SK-N-MC (cell line): ENCODE measurements around the gene VTCN1.

Source experiments
- DNase-seq: peaks from one replicate; pipeline ENCODE4 v3.0.0-alpha.2; 2011; ENCODE audit warnings: low read depth, low spot score
- H3K27ac ChIP-seq: fragments of 200-600 bp; sonication (generic); 2 replicates; pipeline ENCODE4 v1.5.1; 2016; ENCODE audit warnings: mixed run types
- H3K36me3 ChIP-seq: fragments of 200-600 bp; sonication (generic); 2 replicates; pipeline ENCODE4 v1.6.1; 2017; ENCODE audit warnings: antibody characterized with exemption, low read length, mixed read lengths; ENCODE audit not compliant: insufficient read depth
- H3K4me3 ChIP-seq: fragments of 200-600 bp; sonication (generic); 2 replicates; pipeline ENCODE4 v1.5.1; 2016
- H3K9ac ChIP-seq: fragments of 200-600 bp; sonication (generic); 2 replicates; pipeline ENCODE4 v1.8.0; 2017; ENCODE audit warnings: mixed run types, mixed read lengths; ENCODE audit not compliant: insufficient read length
- H3K9me3 ChIP-seq: fragments of 200-600 bp; sonication (generic); 2 replicates; pipeline ENCODE4 v1.6.1; 2017; ENCODE audit warnings: low read depth, mild to moderate bottlenecking, antibody characterized with exemption, low read length, moderate library complexity, mixed read lengths
- EZH2 ChIP-seq: fragments of 200-600 bp; sonication (generic); IDR thresholded peaks from one replicate; pipeline ENCODE4 v1.6.1; 2017; ENCODE audit warnings: antibody characterized with exemption
- FOXP2 ChIP-seq: optimal IDR thresholded peaks from 2 replicates; pipeline ENCODE3; 2011; ENCODE audit warnings: mild to moderate bottlenecking, moderate library complexity; ENCODE audit not compliant: insufficient read depth; ENCODE audit errors: extremely low read length, control extremely low read depth
- POLR2AphosphoS5 ChIP-seq: IDR thresholded peaks from 2 replicates; pipeline ENCODE4 v1.6.1; 2012; ENCODE audit warnings: mild to moderate bottlenecking, low read depth, low read length, borderline replicate concordance

The VTCN1 gene

DNA sequence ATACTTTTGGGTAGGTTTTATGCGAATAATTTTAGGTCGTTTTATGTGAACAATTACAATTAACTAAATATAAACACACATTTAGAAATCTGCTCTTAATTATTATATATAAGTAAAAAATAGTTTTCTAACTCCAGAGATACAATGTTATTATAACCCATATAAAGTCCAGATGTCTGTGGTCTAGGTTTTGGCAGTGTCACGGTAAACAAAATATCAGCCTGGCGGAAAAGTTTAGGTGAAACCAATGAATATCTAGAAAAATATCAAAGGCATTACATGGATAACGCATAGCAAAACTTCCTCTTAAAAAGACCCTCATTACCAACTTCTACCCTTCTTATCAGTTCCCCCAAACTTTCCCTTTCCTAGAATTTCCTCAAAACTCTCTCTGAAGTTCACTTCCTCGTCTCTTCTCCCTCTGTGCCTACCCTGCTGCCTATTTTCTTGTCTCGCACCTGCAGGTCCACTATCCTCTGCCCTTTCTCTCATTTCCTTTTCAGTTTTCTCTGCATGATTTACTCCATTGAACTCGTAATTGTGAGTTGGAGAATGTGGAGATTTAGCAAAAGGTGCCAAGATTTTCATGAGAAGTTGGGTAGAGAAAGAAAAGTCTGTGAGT, 21.8 kb downstream of the VTCN1 start:
- Histone ChIP-seq H3K27ac (no peak overlapping the region), H3K36me3 (no peaks in the 10 kb centered on the region), H3K9me3 (no peaks in the 10 kb centered on the region), H3K9ac (no peak overlapping the region), H3K4me3 (no peak overlapping the region)
- DNase-seq: no peak
- TF ChIP-seq FOXP2: no peak
- TF ChIP-seq POLR2AphosphoS5: no peak
- no peak for TF ChIP-seq EZH2

DNA sequence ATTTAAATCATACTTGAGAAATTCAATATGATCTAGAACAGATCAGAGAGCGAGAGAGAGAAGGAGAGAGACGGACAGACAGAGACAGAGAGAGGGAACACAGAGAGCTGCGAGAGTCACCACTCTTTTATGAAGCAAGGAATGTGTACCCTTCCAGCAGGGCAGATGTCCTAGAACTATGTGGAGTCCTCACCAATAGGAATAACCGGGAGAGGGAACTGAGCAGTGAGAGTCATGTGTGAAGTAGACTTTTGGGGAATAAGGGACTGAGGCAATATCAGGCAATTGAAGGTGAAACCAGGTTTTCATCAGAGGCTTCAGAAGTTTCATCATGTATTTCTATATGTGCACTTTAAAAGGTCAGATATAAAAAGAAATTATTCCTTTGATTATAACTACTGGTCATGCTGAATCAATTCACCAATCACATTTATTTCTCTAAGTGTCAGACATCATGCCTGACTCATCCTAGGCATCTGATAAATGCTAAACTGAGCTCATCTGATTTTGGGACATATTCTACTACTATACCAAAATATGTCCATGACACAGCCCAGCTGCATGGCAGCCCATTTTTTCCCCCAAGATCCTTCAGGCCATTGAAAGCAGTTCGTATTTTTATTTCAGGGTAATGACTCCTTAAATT, 22.4 kb downstream of the VTCN1 start:
- Histone ChIP-seq H3K4me3 (no peak overlapping the region), H3K9me3 (no peaks in the 10 kb centered on the region), H3K27ac (no peak overlapping the region), H3K9ac (no peak overlapping the region), H3K36me3 (no peaks in the 10 kb centered on the region)
- TF ChIP-seq POLR2AphosphoS5: no peak
- no peak for TF ChIP-seq FOXP2
- TF ChIP-seq EZH2: no peak
- DNase-seq: no peak

DNA sequence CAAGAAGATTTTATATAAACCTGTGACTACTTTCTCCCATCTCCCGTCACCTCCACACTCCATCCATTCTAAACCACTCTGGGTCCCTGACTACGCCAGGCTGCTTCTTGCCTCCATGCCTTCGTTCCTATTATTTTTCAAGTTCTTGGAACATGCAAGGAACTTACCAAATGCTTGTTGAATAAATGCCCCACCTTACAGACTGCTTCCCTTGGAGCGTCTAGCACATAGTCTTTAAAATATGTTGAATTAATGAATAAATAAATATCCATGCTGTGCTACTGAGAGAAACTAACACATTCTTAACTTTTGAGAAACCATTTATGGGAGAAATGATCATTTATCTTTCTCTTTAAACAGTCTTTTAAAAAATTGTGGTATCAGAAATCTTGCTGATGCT, 27.6 kb downstream of the VTCN1 start:
- H3K27ac ChIP-seq: no peak overlapping the region
- TF ChIP-seq FOXP2 (no peak), POLR2AphosphoS5 (no peak), EZH2 (no peak)
- DNase-seq: no peak
- no peak overlapping the region for H3K9ac ChIP-seq
- H3K36me3 ChIP-seq: no peaks in the 10 kb centered on the region
- H3K9me3 ChIP-seq: no peaks in the 10 kb centered on the region
- no peak overlapping the region for H3K4me3 ChIP-seq

DNA sequence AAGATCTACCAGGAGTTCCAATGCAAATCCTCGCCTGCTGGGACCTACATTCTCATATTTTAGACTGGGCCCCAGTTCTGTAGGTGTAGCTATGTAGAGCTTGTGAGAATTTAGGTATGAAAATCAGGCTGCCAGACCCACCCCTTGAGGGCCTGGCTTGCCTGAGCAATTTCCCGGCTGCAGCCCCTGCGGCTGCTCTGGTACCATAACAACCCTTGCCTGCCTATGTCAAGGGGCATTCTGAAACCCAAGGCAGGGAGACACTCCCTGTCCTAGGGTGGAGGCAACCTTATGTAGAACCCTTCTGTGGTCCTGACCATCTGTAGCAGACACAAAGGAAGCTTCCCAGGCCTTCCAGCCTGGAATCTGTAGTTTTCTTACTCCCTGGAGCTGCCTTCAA, 28.4 kb downstream of the VTCN1 start:
- DNase-seq: no peak
- Histone ChIP-seq H3K27ac (no peak overlapping the region), H3K4me3 (no peak overlapping the region), H3K36me3 (no peaks in the 10 kb centered on the region), H3K9ac (no peak overlapping the region), H3K9me3 (no peaks in the 10 kb centered on the region)
- no peak for TF ChIP-seq FOXP2
- no peak for TF ChIP-seq POLR2AphosphoS5
- TF ChIP-seq EZH2: no peak

DNA sequence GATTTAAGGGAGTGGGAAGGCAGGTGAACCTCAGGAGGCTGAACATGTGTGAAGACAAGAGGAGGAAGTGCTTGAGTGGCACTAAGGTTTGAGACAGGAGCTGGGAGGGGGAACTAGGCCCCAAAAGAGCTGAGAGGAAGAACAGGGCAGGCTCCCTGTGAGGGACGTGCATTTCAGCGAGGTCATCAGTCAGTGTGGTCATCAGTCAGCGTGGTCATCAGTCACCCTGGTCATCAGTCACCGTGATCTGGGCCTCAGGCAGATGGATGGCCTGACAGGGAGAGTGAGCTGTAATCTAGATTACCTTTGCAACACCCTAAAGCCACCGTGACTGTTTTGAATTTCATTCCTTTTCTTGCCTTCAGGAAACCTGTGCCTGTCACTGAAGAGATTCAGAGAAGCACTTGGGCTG, 29.1 kb downstream of the VTCN1 start:
- H3K9ac ChIP-seq: no peak overlapping the region
- no peak overlapping the region for H3K27ac ChIP-seq
- DNase-seq: no peak
- H3K9me3 ChIP-seq: no peaks in the 10 kb centered on the region
- no peaks in the 10 kb centered on the region for H3K36me3 ChIP-seq
- H3K4me3 ChIP-seq: no peak overlapping the region
- TF ChIP-seq EZH2 (no peak), FOXP2 (no peak), POLR2AphosphoS5 (no peak)

DNA sequence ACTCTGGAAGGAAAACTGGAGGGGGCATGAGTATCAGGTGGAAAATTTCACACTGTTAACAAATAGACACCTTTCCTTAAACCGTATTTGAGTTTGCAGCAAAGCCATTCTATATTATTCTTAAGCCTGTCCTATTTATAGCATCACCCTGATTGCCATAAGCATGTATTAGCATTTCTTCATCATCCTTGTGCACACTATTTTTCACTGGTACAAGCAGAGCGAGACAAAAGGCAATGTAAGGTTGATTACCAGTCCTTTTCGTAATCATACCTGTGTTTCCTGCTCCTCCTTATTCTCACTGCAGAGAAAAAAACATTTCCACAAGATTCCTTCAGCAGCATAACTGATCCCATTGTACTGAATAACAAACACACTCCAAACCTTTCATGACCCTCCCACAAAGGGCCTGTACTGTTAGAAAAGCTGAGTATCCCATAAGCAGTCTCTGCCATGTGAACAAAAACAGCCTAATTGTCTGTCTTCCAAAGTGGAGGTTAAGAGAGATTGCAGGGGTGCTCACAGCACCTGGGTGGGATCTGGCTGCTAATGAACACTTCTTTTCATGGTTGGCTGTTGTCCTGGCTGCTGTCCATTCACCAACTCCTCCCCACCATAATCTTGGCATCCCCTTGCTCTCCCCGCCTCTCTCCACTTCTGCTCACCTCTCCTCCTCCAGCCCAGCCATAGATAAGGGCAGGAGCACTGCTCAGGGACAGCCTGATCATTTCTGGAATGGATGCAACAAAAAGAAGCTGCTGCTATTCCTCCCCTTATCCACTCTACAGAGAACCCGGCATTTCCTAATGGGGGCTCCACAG, 30.4 kb downstream of the VTCN1 start:
- H3K4me3 ChIP-seq: no peak overlapping the region
- no peaks in the 10 kb centered on the region for H3K9me3 ChIP-seq
- TF ChIP-seq EZH2: no peak
- no peak for TF ChIP-seq POLR2AphosphoS5
- no peak for TF ChIP-seq FOXP2
- H3K36me3 ChIP-seq: no peaks in the 10 kb centered on the region
- H3K27ac ChIP-seq: no peak overlapping the region
- H3K9ac ChIP-seq: no peak overlapping the region
- no peak for DNase-seq

DNA sequence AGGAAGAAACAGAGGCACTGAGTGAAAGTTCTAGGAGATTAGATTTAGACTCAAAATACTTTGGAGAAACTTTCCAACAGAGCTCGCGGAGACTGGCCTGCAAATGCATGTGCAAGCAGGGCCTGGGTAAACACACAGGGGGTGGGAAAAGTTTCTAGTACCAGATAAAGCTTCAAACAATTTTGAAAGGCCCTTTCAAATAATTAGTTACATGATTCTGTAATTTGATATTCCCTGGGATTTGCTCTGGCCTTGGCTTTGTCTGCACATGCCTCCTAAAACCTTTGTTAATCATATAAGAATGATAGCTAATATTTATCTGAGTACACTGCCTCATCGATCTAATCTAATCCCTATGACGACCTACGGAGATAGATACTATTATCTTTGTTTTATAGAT, 31.3 kb downstream of the VTCN1 start:
- H3K36me3 ChIP-seq: no peaks in the 10 kb centered on the region
- H3K9ac ChIP-seq: no peak overlapping the region
- TF ChIP-seq POLR2AphosphoS5 (no peak), EZH2 (no peak), FOXP2 (no peak)
- H3K4me3 ChIP-seq: no peak overlapping the region
- no peak overlapping the region for H3K27ac ChIP-seq
- DNase-seq: no peak
- no peaks in the 10 kb centered on the region for H3K9me3 ChIP-seq

DNA sequence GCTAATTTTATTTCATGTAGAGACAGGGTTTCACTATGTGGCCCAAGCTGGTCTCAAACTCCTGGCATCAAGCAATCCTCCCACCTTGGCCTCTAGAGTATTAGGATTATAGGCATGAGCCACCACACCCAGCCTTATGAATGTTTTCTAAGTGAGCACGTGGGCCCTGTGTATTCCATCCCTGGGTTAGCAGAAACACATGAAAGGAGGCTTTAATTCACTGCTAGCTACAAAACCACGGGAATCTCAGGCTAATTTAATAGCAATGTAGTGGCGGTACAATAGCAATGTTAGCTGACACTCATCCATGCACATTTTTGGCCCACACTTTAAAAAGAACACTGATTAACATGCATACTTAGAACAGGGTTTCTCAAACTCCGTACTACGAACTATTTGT, 32.0 kb downstream of the VTCN1 start:
- Histone ChIP-seq H3K27ac (no peak overlapping the region), H3K4me3 (no peak overlapping the region), H3K9ac (no peak overlapping the region), H3K36me3 (no peaks in the 10 kb centered on the region), H3K9me3 (no peaks in the 10 kb centered on the region)
- no peak for DNase-seq
- TF ChIP-seq FOXP2: no peak
- no peak for TF ChIP-seq POLR2AphosphoS5
- TF ChIP-seq EZH2: no peak
